Stomach (tissue), 9 donors: Measurements from ENCODE around the gene KCNG3. TPM values are rescaled to one million over a fixed set of nuclear protein-coding genes. Genes with fewer than 3 reads are reported as not detected.

Source experiments
- DNase-seq, 2 donors: peaks; one replicate each; pipeline versions ENCODE4 v3.0.0 to v3.0.0-alpha.2; 2013 to 2019
- H3K27ac ChIP-seq, 5 donors: fragments of 200-600 bp in 4 of 5; sonication (generic) in 4 of 5; one replicate each; pipeline ENCODE4 v1.5.1; 2013 to 2019; ENCODE audit warnings: mild to moderate bottlenecking in 1 of 5, moderate library complexity in 1 of 5
- H3K27me3 ChIP-seq, 3 donors: fragments of 200-600 bp; sonication (generic); one replicate each; pipeline ENCODE4 v1.5.1; 2017 to 2019; ENCODE audit warnings: mixed run types in 1 of 3
- H3K36me3 ChIP-seq, 4 donors: fragments of 200-600 bp; sonication (generic); 1 replicate in 3 of 4; 2 replicates in 1 of 4; pipeline ENCODE4 v1.5.1; 2016 to 2019
- H3K4me1 ChIP-seq, 4 donors: fragments of 200-600 bp; sonication (generic); one replicate each; pipeline ENCODE4 v1.5.1; 2016 to 2019
- H3K4me3 ChIP-seq, 4 donors: fragments of 200-600 bp; sonication (generic) in 3 of 4; one replicate each; pipeline ENCODE4 v1.5.1; 2016 to 2019; ENCODE audit warnings: mild to moderate bottlenecking in 1 of 4
- H3K9me3 ChIP-seq, 4 donors: fragments of 200-600 bp; sonication (generic); one replicate each; pipeline ENCODE4 v1.5.1; 2016 to 2019
- CTCF ChIP-seq, 7 experiments: fragments of 450-650 bp in 4 of 7; fragments of 200-600 bp in 3 of 7; sonication (generic) in 3 of 7; IDR thresholded peaks; one replicate each; pipeline ENCODE4 v1.5.1; 2016 to 2019; ENCODE audit warnings: antibody characterized with exemption in 7 of 7, control low read depth in 2 of 7, mild to moderate bottlenecking in 1 of 7
- EP300 ChIP-seq: sonication (generic); formaldehyde crosslinking; IDR thresholded peaks from one replicate; pipeline ENCODE4 v1.6.1; 2017; ENCODE audit warnings: antibody characterized with exemption
- POLR2A ChIP-seq, 4 donors: fragments of 450-650 bp; IDR thresholded peaks; one replicate each; pipeline ENCODE4 v1.6.1; 2016; ENCODE audit warnings: antibody characterized with exemption in 4 of 4, control low read depth in 2 of 4, mild to moderate bottlenecking in 1 of 4, moderate library complexity in 1 of 4
- POLR2AphosphoS5 ChIP-seq, 3 donors: sonication (generic); formaldehyde crosslinking; IDR thresholded peaks; one replicate each; pipeline ENCODE4 v1.6.1; 2016; ENCODE audit warnings: antibody characterized with exemption in 3 of 3
- WGBS, 5 donors: extraction: QIAGEN DNeasy Blood & Tissue Kit in 3 of 5; methylation state at CpG; one replicate each; pipeline versions ENCODE4 v1.1.5 to v1.1.7; 2013 to 2018; 5-methylcytosine and 5-hydroxymethylcytosine counted together
- intact Hi-C: fragments of 100-400 bp; cut with DNase I; formaldehyde crosslinking; loops from one replicate; pipeline ENCODE4 v1.15.1; 2023; ENCODE audit warnings: low total_unique reads
- polyA plus RNA-seq, 3 donors: library from polyadenylated mRNA; stranded (reverse); fragments of 200-250 nt; gene quantifications; one replicate each; pipeline ENCODE4 v1.2.3, GENCODE V29; 2013
- total RNA-seq, 5 donors: library from RNA; depleted of rRNA; stranded (reverse); fragments of >200 nt; gene quantifications; one replicate each; pipeline versions ENCODE4 v1.1.0 to v1.2.3, GENCODE V29; 2014 to 2016
- donor health status: healthy with polysubstance abuse.
- donor health status: Bipolar disorder and iron deficiency.
- donor health status: healthy.

Gene KCNG3
- total and polyA plus RNA-seq, 8 donors: 0.43 to 55.3 (median 1.5) TPM; not detected in 5

- intact Hi-C loops: no loop called here
- no peak overlapping the region for H3K4me3 ChIP-seq
- 67 to 83% (median 73%) methylated on average over 2 of the region's 2 CpGs for WGBS, 5 donors
These were observed 57.4 kb downstream of the KCNG3 start for GRCh38 chr2:42436370-42436769.

GRCh38 chr2:42435628-42436027 lies 58.2 kb downstream of the KCNG3 start:
- 62 to 89% (median 73%) methylated on average over 2 of the region's 2 CpGs for WGBS, 5 donors
- Histone ChIP-seq H3K9me3 (no peaks in the 10 kb centered on the region), H3K36me3 (no peaks in the 10 kb centered on the region), H3K27ac (no peak overlapping the region), H3K27me3 (no peaks in the 10 kb centered on the region), H3K4me1 (no peaks in the 10 kb centered on the region), H3K4me3 (no peak overlapping the region)
- intact Hi-C loops: no loop called here
- no peak for DNase-seq
- TF ChIP-seq EP300 (no peak), POLR2AphosphoS5 (IDR thresholded peaks at IDR 0.05) (no peak), CTCF (IDR thresholded peaks at IDR 0.05) (no peak), POLR2A (IDR thresholded peaks at IDR 0.05) (no peak)

More at GRCh38 chr2:42436370-42436769, 57.4 kb downstream of the KCNG3 start:
- Histone ChIP-seq H3K4me1 (no peaks in the 10 kb centered on the region), H3K27ac (no peak overlapping the region), H3K9me3 (no peaks in the 10 kb centered on the region), H3K36me3 (no peaks in the 10 kb centered on the region), H3K27me3 (no peaks in the 10 kb centered on the region)
- DNase-seq: no peak
- TF ChIP-seq POLR2AphosphoS5 (IDR thresholded peaks at IDR 0.05): no peak
- TF ChIP-seq CTCF (IDR thresholded peaks at IDR 0.05): no peak
- TF ChIP-seq EP300: no peak

- H3K36me3 ChIP-seq: no peaks in the 10 kb centered on the region
- intact Hi-C loops: no loop called here
These were observed 63.6 kb downstream of the KCNG3 start for GRCh38 chr2:42430188-42430587.

GRCh38 chr2:42429352-42429751 lies 64.4 kb downstream of the KCNG3 start:
- Histone ChIP-seq H3K36me3 (no peaks in the 10 kb centered on the region), H3K9me3 (no peaks in the 10 kb centered on the region), H3K4me1 (no peaks in the 10 kb centered on the region), H3K4me3 (no peak overlapping the region), H3K27me3 (no peaks in the 10 kb centered on the region), H3K27ac (no peak overlapping the region)
- DNase-seq: no peak
- WGBS, 5 donors: 81 to 97% (median 91%) methylated on average over 2 of the region's 2 CpGs
- intact Hi-C loops: no loop called here
- TF ChIP-seq EP300: no peak
- TF ChIP-seq POLR2A (IDR thresholded peaks at IDR 0.05): no peak
- no peak for TF ChIP-seq POLR2AphosphoS5 (IDR thresholded peaks at IDR 0.05)
- TF ChIP-seq CTCF (IDR thresholded peaks at IDR 0.05): no peak

More at GRCh38 chr2:42430188-42430587, 63.6 kb downstream of the KCNG3 start:
- H3K4me3 ChIP-seq: no peak overlapping the region
- H3K9me3 ChIP-seq: no peaks in the 10 kb centered on the region
- no peak overlapping the region for H3K27ac ChIP-seq
- no peak for DNase-seq
- H3K4me1 ChIP-seq: no peaks in the 10 kb centered on the region
- TF ChIP-seq CTCF (IDR thresholded peaks at IDR 0.05) (no peak), EP300 (no peak), POLR2A (IDR thresholded peaks at IDR 0.05) (no peak), POLR2AphosphoS5 (IDR thresholded peaks at IDR 0.05) (no peak)
- WGBS, 5 donors: 91 to 97% (median 95%) methylated on average over 4 of the region's 4 CpGs
- H3K27me3 ChIP-seq: no peaks in the 10 kb centered on the region
